OCI-LY1 (cell line): ENCODE measurements around the gene RAD51B.

Experiments
- EZH2 ChIP-seq: fragments of 200-600 bp; sonication (generic), shearing (Covaris generic); IDR thresholded peaks from 2 replicates; pipeline ENCODE4 v1.8.0; 2017; ENCODE audit warnings: borderline replicate concordance, mixed run types, mild to moderate bottlenecking, antibody characterized with exemption, low read length, moderate library complexity, mixed read lengths
- TF ChIP-seq, protein P1 (sequence below): fragments of 200-600 bp; sonication (generic), shearing (Covaris generic); IDR thresholded peaks from 2 replicates; pipeline ENCODE4 v1.5.1; 2017; ENCODE audit warnings: mild to moderate bottlenecking, antibody characterized with exemption, low read length, moderate library complexity, mixed read lengths

DNA sequence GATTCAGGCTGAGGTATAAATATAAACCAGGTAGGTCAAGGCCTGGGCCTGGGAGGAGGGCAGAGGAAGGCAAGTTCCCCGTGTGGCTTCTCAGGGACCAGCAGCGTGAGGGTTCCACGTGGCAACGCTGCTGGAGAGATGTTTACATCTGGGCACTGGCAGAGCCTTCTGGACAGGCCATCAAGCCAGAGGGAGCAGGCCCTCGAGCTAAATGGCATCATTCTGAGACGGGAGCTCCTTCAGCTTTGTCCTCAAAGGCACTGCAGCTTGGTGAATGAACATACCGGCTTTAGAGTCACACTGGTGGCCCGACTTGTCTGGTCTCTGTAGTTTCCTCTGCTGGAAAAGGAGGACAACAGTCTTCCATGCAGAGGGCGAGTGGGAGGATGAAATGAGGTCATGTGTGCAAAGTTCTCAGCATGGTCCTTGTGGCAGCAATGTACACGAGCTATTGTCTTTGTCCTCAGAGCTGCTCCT lies 742.0 kb downstream of the RAD51B start:
- TF ChIP-seq, protein P1, sequence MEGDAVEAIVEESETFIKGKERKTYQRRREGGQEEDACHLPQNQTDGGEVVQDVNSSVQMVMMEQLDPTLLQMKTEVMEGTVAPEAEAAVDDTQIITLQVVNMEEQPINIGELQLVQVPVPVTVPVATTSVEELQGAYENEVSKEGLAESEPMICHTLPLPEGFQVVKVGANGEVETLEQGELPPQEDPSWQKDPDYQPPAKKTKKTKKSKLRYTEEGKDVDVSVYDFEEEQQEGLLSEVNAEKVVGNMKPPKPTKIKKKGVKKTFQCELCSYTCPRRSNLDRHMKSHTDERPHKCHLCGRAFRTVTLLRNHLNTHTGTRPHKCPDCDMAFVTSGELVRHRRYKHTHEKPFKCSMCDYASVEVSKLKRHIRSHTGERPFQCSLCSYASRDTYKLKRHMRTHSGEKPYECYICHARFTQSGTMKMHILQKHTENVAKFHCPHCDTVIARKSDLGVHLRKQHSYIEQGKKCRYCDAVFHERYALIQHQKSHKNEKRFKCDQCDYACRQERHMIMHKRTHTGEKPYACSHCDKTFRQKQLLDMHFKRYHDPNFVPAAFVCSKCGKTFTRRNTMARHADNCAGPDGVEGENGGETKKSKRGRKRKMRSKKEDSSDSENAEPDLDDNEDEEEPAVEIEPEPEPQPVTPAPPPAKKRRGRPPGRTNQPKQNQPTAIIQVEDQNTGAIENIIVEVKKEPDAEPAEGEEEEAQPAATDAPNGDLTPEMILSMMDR: no peak
- TF ChIP-seq EZH2: no peak
